Sigmoid colon (tissue), 7 donors: ENCODE data around the gene PRDM16. TPM values are rescaled to one million over a fixed set of nuclear protein-coding genes. Genes with fewer than 3 reads are reported as not detected.

Experiments
- DNase-seq: peaks from one replicate; pipeline ENCODE4 v3.0.0-alpha.2; 2019
- H3K27ac ChIP-seq, 4 donors: fragments of 200-600 bp; sonication (generic); one replicate each; pipeline ENCODE4 v1.5.1; 2016 to 2019; ENCODE audit warnings: mild to moderate bottlenecking in 1 of 4
- H3K27me3 ChIP-seq, 3 donors: fragments of 200-600 bp; sonication (generic); one replicate each; pipeline ENCODE4 v1.5.1; 2019; ENCODE audit warnings: mild to moderate bottlenecking in 1 of 3
- H3K36me3 ChIP-seq, 4 donors: fragments of 200-600 bp; sonication (generic); one replicate each; pipeline ENCODE4 v1.5.1; 2016 to 2019
- H3K4me1 ChIP-seq, 4 donors: fragments of 200-600 bp; sonication (generic); one replicate each; pipeline ENCODE4 v1.5.1; 2017 to 2019
- H3K4me3 ChIP-seq, 4 donors: fragments of 200-600 bp; sonication (generic); one replicate each; pipeline ENCODE4 v1.5.1; 2017 to 2019; ENCODE audit warnings: mild to moderate bottlenecking in 2 of 4, moderate library complexity in 1 of 4
- H3K9me3 ChIP-seq, 4 donors: fragments of 200-600 bp in 3 of 4; sonication (generic) in 3 of 4; one replicate each; pipeline versions ENCODE4 v1.5.1 to v1.6.1; 2013 to 2019
- CTCF ChIP-seq, 4 experiments: fragments of 450-650 bp in 3 of 4; fragments of 200-600 bp in 1 of 4; IDR thresholded peaks; one replicate each; pipeline ENCODE4 v1.5.1; 2016 to 2019; ENCODE audit warnings: antibody characterized with exemption in 4 of 4, mild to moderate bottlenecking in 3 of 4, moderate library complexity in 2 of 4
- EP300 ChIP-seq, 4 donors: sonication (generic); formaldehyde crosslinking; IDR thresholded peaks; one replicate each; pipeline ENCODE4 v1.6.1; 2017; ENCODE audit warnings: antibody characterized with exemption in 4 of 4
- POLR2A ChIP-seq, 2 donors: fragments of 450-650 bp; IDR thresholded peaks; one replicate each; pipeline ENCODE4 v1.6.1; 2016; ENCODE audit warnings: antibody characterized with exemption in 2 of 2, mild to moderate bottlenecking in 2 of 2, moderate library complexity in 2 of 2
- POLR2AphosphoS5 ChIP-seq, 4 donors: sonication (generic); formaldehyde crosslinking; IDR thresholded peaks; one replicate each; pipeline ENCODE4 v1.6.1; 2017; ENCODE audit warnings: antibody characterized with exemption in 4 of 4
- WGBS, 2 donors: extraction: QIAGEN DNeasy Blood & Tissue Kit; methylation state at CpG; one replicate each; pipeline ENCODE4 v1.1.7; 2013; 5-methylcytosine and 5-hydroxymethylcytosine counted together
- intact Hi-C: fragments of 100-400 bp; cut with DNase I; formaldehyde crosslinking; loops from one replicate; pipeline ENCODE4 v1.15.1; 2023
- polyA plus RNA-seq, 3 donors: library from polyadenylated mRNA; stranded (reverse); fragments of 200-250 nt; gene quantifications; one replicate each; pipeline ENCODE4 v1.2.3, GENCODE V29; 2013
- total RNA-seq, 4 donors: library from RNA; depleted of rRNA; stranded (reverse); fragments of >200 nt; gene quantifications; one replicate each; pipeline ENCODE4 v1.1.0, GENCODE V29; 2016
- donor health status: healthy with polysubstance abuse.
- donor health status: Bipolar disorder and iron deficiency.
- donor health status: healthy.

The PRDM16 gene
- total and polyA plus RNA-seq, 7 donors: under 0.01 to 1.7 (median 0.49) TPM

DNA sequence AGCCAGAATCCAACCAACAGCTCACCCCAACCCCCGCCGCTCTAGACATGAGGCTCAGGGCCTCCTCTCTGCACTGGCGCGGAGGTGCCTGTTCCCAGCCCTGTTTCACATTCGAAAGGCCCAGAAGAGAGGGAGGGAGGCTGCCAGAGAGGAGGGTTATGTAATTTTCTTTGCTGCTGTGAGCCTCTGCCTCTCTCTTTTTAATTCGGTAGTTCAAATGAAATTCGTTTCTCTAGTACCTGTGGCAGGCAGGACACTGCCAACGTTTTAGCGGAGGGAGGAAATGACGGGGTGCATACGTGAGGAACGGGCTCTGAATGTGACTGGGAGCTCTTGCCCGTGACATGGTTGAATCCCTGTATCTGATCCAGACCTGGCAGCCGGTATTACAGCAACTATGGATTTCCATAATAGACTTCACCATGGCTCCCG lies 9.4 kb downstream of the PRDM16 start:
- DNase-seq: no peak
- TF ChIP-seq EP300 (IDR thresholded peaks at IDR 0.05) (no peak), POLR2A (IDR thresholded peaks at IDR 0.05) (no peak), POLR2AphosphoS5 (IDR thresholded peaks at IDR 0.05) (no peak), CTCF (IDR thresholded peaks at IDR 0.05) (no peak)
- H3K9me3 ChIP-seq: no peaks in the 10 kb centered on the region
- no peak overlapping the region for H3K4me3 ChIP-seq
- peaks cover 0 to 8% (median 6%) of the 10 kb centered on the region in 4 donors for H3K4me1 ChIP-seq
- H3K27ac ChIP-seq: no peak overlapping the region
- peaks cover 11 to 90% (median 51%) of the 10 kb centered on the region in 3 donors for H3K27me3 ChIP-seq
- 74 to 86% methylated on average over 15 of the region's 15 CpGs for WGBS, 2 donors
- H3K36me3 ChIP-seq: no peaks in the 10 kb centered on the region
- intact Hi-C loops: no loop called here

- Histone ChIP-seq H3K36me3 (no peaks in the 10 kb centered on the region), H3K4me1 (peaks cover 0 to 4% (median 2%) of the 10 kb centered on the region in 4 donors), H3K27ac (no peak overlapping the region), H3K27me3 (peaks cover 6 to 86% (median 47%) of the 10 kb centered on the region in 3 donors), H3K4me3 (no peak overlapping the region), H3K9me3 (no peaks in the 10 kb centered on the region)
- TF ChIP-seq POLR2AphosphoS5 (IDR thresholded peaks at IDR 0.05) (no peak), POLR2A (IDR thresholded peaks at IDR 0.05) (no peak), EP300 (IDR thresholded peaks at IDR 0.05) (no peak)
- no peak for DNase-seq
- 82 to 91% methylated on average over 24 of the region's 24 CpGs for WGBS, 2 donors
- intact Hi-C loops: no loop called here
Observed at GRCh38 chr1:3078871-3079270, 9.9 kb downstream of the PRDM16 start.

- H3K9me3 ChIP-seq: no peaks in the 10 kb centered on the region
- H3K4me1 ChIP-seq: no peaks in the 10 kb centered on the region
- peaks cover 3 to 80% (median 41%) of the 10 kb centered on the region in 3 donors for H3K27me3 ChIP-seq
- no peak for DNase-seq
- H3K36me3 ChIP-seq: no peaks in the 10 kb centered on the region
- WGBS, 2 donors: 88 to 90% methylated on average over 18 of the region's 18 CpGs
- H3K27ac ChIP-seq: no peak overlapping the region
- intact Hi-C loops: no loop called here
- H3K4me3 ChIP-seq: no peak overlapping the region
- TF ChIP-seq POLR2AphosphoS5 (IDR thresholded peaks at IDR 0.05): no peak
- TF ChIP-seq EP300 (IDR thresholded peaks at IDR 0.05): no peak
- TF ChIP-seq CTCF (IDR thresholded peaks at IDR 0.05): no peak
- no peak for TF ChIP-seq POLR2A (IDR thresholded peaks at IDR 0.05)
Observed at GRCh38 chr1:3079381-3080052, 10.5 kb downstream of the PRDM16 start.

DNA sequence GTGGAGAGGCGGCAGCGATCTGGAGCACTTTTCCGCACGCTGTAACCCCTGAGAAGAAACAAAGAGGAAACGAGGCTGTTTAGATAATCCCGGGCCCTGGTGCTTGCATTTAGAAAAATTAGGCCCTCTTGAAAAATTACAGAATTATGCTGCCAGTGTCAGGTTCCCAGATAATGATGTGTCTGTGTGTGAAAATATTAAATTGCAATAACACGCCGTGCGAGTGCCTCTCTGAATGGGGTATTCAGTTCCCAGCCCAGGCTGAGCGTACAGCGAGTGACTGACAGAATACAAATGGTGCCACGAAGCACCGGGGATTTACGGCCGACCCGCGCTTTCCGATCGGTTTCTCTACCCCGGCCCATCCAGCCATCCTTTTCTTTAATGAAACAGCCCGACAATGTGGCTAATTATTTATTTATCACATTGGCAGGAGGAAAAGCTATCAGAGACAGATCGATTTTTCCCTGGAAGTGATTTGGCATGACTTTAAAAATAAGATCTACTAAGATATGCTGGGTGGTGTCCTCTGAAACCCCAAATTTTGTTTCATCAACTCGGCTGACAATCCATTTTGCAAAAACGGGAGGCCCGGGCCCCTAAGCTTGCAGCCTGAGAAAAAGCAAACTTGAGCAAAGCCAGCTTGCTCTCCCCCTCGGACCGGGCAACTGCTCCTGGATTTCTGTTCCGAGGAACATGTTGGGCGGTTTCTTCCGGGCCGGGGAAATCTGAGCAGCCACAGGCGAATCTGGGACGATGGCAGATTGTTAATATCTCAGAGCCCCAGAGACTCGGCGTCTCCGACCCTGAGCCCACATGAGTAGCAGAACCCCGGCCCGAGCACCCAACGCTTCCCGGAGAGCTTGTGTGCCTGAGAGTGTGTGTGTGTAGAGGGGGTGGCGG lies 11.3 kb downstream of the PRDM16 start:
- Histone ChIP-seq H3K9me3 (no peaks in the 10 kb centered on the region), H3K27me3 (peaks cover 0 to 72% (median 33%) of the 10 kb centered on the region in 3 donors), H3K4me1 (no peaks in the 10 kb centered on the region), H3K4me3 (no peak overlapping the region), H3K27ac (no peak overlapping the region), H3K36me3 (no peaks in the 10 kb centered on the region)
- 89 to 90% methylated on average over 41 of the region's 41 CpGs for whole genome bisulfite sequencing, 2 donors
- DNase-seq: no peak
- intact Hi-C loops: no loop called here
- TF ChIP-seq POLR2A (IDR thresholded peaks at IDR 0.05) (no peak), CTCF (IDR thresholded peaks at IDR 0.05) (no peak), EP300 (IDR thresholded peaks at IDR 0.05) (no peak), POLR2AphosphoS5 (IDR thresholded peaks at IDR 0.05) (no peak)

DNA sequence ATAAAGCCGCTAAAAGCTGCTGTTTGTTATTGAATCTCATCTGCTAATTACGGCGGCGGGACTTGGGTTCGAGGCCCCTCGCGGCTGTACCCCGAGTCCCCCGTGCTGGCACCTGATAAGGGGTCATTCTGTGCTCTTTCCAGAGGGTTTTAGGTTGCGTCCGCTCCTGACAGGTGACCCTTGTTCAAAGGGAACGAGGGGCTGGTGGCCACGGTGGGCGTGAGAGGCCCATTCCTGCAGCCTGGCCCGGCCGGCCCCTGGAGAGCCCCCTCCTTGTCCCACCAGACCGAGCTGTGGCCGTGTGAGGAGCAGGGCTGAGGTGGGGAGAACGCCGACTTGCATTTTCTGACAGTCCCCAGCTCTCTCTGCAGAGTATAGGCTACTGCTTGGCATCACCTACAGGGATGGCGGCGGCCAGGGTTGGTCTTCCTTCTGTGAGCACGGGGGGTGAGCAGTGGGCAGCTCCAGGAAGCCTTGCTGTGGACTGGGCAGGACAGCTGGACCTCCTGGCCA lies 12.2 kb downstream of the PRDM16 start:
- Histone ChIP-seq H3K36me3 (no peaks in the 10 kb centered on the region), H3K4me1 (no peaks in the 10 kb centered on the region), H3K27ac (no peak overlapping the region), H3K27me3 (peaks cover 0 to 62% (median 23%) of the 10 kb centered on the region in 3 donors), H3K9me3 (no peaks in the 10 kb centered on the region), H3K4me3 (no peak overlapping the region)
- intact Hi-C loops: no loop called here
- no peak for TF ChIP-seq POLR2A (IDR thresholded peaks at IDR 0.05)
- no peak for TF ChIP-seq POLR2AphosphoS5 (IDR thresholded peaks at IDR 0.05)
- TF ChIP-seq CTCF (IDR thresholded peaks at IDR 0.05): no peak
- no peak for TF ChIP-seq EP300 (IDR thresholded peaks at IDR 0.05)
- DNase-seq: no peak
- 91 to 93% methylated on average over 23 of the region's 23 CpGs for whole genome bisulfite sequencing, 2 donors
